Right atrium auricular region (tissue), 2 donors: ENCODE measurements around the gene PHF20. TPM values are rescaled to one million over a fixed set of nuclear protein-coding genes. Genes with fewer than 3 reads are reported as not detected.
"Not testable (repeated sequence)": the region's sequence is repeated elsewhere in the genome, so short reads cannot be mapped to it uniquely, and the experiment has no call there.

Experiments
- DNase-seq: peaks from one replicate; pipeline ENCODE4 v3.0.0-alpha.2; 2019; ENCODE audit warnings: low spot score
- H3K27ac ChIP-seq, 2 donors: fragments of 200-600 bp; sonication (generic); 1 replicate in 1 of 2; 2 replicates in 1 of 2; pipeline ENCODE4 v1.5.1; 2016 to 2019
- H3K27me3 ChIP-seq, 2 donors: fragments of 200-600 bp; sonication (generic); one replicate each; pipeline versions ENCODE4 v1.5.1 to v1.6.0; 2017 to 2019
- H3K36me3 ChIP-seq: fragments of 200-600 bp; sonication (generic); one replicate; pipeline ENCODE4 v1.5.1; 2016
- H3K4me1 ChIP-seq, 2 donors: fragments of 200-600 bp; sonication (generic); one replicate each; pipeline versions ENCODE4 v1.5.1 to v1.6.0; 2017 to 2019
- H3K4me3 ChIP-seq, 2 donors: fragments of 200-600 bp; sonication (generic); 1 replicate in 1 of 2; 2 replicates in 1 of 2; pipeline ENCODE4 v1.5.1; 2017 to 2019; ENCODE audit warnings: mild to moderate bottlenecking in 1 of 2, moderate library complexity in 1 of 2
- H3K9me3 ChIP-seq, 2 donors: fragments of 200-600 bp; sonication (generic); one replicate each; pipeline ENCODE4 v1.5.1; 2019
- CTCF ChIP-seq, 2 donors: fragments of 200-600 bp; sonication (generic); IDR thresholded peaks; one replicate each; pipeline ENCODE4 v1.5.1; 2019; ENCODE audit warnings: antibody characterized with exemption in 2 of 2
- total RNA-seq, 2 donors: library from RNA; depleted of rRNA; stranded (reverse); fragments of >200 nt; gene quantifications; one replicate each; pipeline ENCODE4 v1.1.0, GENCODE V29; 2016

The PHF20 gene
- total RNA-seq, 2 donors from 2014 or later, result 29.7 to 34.7 TPM

GRCh38 chr20:35772563-35773058 is 796 bp downstream of the PHF20 start:
- H3K27ac ChIP-seq, result peak overlapping the region; percentile 89 to 97
- peaks cover 0 to 74% of the 10 kb centered on the region in 2 donors for H3K4me1 ChIP-seq
- DNase-seq, result no peak
- no peaks in the 10 kb centered on the region for H3K36me3 ChIP-seq
- no peaks in the 10 kb centered on the region for H3K27me3 ChIP-seq
- no peak for TF ChIP-seq CTCF (IDR thresholded peaks at IDR 0.05)
- H3K9me3 ChIP-seq, result no peaks in the 10 kb centered on the region
- H3K4me3 ChIP-seq, result peak overlapping the region; percentile 55 to 79

DNA sequence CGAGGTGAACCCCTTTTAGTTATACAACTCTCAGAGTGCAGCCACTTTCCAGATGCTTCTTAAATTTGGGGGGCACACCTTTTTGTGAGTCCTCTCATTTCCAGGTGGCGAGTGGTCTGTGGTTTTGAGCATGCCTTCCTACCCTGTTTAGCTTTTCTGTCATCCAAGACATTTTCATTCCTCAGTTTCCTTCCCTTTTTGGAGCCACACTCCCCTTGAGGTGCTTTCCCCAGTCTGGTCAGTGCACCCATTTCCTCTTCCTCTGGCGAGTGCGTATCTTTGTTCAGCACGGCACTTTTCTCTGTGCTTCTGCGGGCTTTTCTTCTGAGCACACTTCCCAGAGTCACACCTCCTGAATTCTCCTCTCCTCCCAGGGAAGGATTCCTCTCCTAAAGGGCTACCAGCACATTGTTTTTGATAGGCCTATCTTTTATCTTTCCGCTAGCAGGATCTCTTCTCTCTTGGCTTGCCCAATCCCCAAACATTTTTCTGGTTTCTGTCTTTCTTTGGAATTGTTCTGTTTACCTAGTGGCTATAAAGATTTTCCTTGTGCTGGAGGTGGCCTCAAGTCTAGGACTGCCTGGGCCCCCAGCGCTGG is 1.4 kb downstream of the PHF20 start:
- DNase-seq, result peak; percentile 63

GRCh38 chr20:35774391-35774790 is 2.6 kb downstream of the PHF20 start:
- no peak overlapping the region for H3K4me3 ChIP-seq
- peak overlapping the region in 1 of 2 donors; percentile 97 for H3K27ac ChIP-seq
- no peaks in the 10 kb centered on the region for H3K27me3 ChIP-seq
- no peaks in the 10 kb centered on the region for H3K9me3 ChIP-seq
- peaks cover 5% of the 10 kb centered on the region for H3K36me3 ChIP-seq
- H3K4me1 ChIP-seq, result peaks cover 0 to 59% of the 10 kb centered on the region in 2 donors
- no peak for DNase-seq
- no peak for TF ChIP-seq CTCF (IDR thresholded peaks at IDR 0.05)

More for the DNA sequence above, 1.4 kb downstream of the PHF20 start:
- Histone ChIP-seq H3K36me3 (no peaks in the 10 kb centered on the region), H3K27me3 (no peaks in the 10 kb centered on the region), H3K4me1 (peaks cover 0 to 70% of the 10 kb centered on the region in 2 donors), H3K27ac (peak overlapping the region; percentile 89 to 97), H3K4me3 (peak overlapping the region; percentile 55 to 79), H3K9me3 (no peaks in the 10 kb centered on the region)
- TF ChIP-seq CTCF (IDR thresholded peaks at IDR 0.05), result no peak

GRCh38 chr20:35776513-35777101 is 4.8 kb downstream of the PHF20 start:
- Histone ChIP-seq H3K4me3 (no peak overlapping the region), H3K27me3 (no peaks in the 10 kb centered on the region), H3K4me1 (peaks cover 0 to 37% of the 10 kb centered on the region in 2 donors), H3K27ac (peak overlapping the region; percentile 54 to 69), H3K9me3 (no peaks in the 10 kb centered on the region), H3K36me3 (peaks cover 10% of the 10 kb centered on the region)
- TF ChIP-seq CTCF (IDR thresholded peaks at IDR 0.05), result no peak
- peak; percentile 79 for DNase-seq

DNA sequence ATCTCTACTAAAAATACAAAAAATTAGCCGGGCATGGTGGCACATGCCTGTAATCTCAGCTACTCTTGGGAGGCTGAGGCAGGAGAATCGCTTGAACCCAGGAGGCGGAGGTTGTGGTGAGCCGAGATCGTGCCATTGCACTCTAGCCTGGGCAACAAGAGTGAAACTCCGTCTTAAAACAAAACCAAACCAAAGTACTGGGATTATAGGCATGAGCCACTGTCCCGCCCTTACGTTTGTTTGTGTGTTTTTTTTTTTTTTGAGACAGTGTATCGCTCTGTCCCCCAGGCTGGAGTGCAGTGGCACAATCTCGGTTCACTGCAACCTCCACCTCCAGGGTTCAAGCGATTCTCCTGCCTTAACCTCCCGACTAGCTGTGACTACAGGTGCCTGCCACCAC is 12.0 kb downstream of the PHF20 start:
- H3K36me3 ChIP-seq, result peaks cover 19% of the 10 kb centered on the region
- not testable (repeated sequence) for H3K27me3 ChIP-seq, H3K4me1 ChIP-seq, H3K4me3 ChIP-seq, H3K9me3 ChIP-seq, DNase-seq, H3K27ac ChIP-seq

GRCh38 chr20:35785541-35785940 is 13.7 kb downstream of the PHF20 start:
- H3K36me3 ChIP-seq, H3K27ac ChIP-seq, H3K27me3 ChIP-seq, H3K4me3 ChIP-seq, H3K4me1 ChIP-seq, DNase-seq, H3K9me3 ChIP-seq: not testable (repeated sequence)
